Stimulated activated CD4-positive, alpha-beta T cell treated with anti-CD3 and anti-CD28 coated beads, Interleukin-1b, Interleukin-23, amount 100 ng/mL, for 4 hours (primary cell): Measurements from ENCODE around the gene PIAS4.

Source experiments
- DNase-seq, 2 donors: peaks; one replicate each; pipeline ENCODE4 v3.0.0-alpha.2; 2020; ENCODE audit warnings: low read depth in 2 of 2

Gene PIAS4

DNA sequence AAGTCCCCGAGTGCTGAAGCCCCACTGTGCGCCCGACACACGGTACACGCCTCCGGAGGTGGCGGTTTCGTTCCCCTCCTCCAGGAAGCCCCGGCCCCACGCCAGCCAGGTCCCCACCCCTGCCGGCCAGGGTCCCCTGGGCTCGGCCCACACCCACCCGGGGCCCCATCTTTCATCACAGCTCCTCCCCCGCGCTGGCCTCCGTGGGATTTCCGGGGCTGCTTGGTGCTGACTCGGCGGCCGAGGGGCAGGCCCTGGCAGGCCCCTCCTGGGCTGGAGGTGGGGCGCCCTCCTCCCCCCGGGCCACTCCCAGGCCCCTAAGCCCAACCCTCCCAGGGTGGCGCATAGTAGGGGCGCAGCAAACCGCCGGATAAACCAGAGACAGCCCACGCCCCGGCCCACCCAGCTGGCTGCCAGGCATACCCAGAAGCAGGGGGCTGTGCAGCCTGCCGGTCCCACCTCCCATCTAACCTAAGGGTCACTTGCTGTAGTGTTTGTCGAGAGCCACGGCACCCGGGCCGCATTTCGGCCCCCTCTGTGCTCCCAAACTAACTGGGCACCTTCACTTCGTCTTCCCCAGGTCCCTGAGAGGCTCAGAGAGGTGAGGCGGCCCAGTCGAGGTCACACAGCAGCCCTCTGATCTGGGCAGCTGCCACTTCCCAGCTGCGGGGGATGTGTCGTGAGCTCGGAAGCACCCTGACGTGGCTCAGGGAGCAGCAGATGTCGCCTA lies 52.5 kb downstream of the PIAS4 start:
- no peak for DNase-seq

DNA sequence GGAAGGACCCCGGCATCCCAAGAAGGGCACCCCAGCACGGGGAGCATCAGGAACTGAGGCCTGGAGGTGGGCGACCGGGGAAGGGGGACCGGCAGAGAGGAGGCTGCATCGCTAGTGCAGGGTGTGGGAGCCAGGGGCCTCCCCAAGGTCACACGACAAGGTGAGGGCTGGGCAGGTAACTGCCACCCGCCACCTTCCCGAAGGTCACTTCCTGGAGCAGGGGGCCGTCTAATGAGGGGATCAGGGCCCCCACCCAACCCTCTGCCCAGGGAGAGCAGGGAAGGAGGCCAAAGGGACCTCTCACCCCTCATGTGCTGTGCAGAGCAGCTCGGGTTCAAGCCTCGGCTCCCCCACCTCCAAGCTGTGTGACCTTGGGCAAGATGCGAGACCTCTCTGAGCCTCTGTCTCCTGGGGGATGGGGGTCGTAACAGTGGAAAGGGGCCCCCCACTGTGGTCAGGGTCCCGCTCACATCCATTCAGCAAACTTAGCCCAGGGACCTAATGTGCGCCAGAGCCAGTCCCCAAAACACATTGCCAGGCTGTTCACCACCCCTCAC lies 53.2 kb downstream of the PIAS4 start:
- no peak for DNase-seq

GRCh38 chr19:4061178-4061682 lies 53.7 kb downstream of the PIAS4 start:
- no peak for DNase-seq

DNA sequence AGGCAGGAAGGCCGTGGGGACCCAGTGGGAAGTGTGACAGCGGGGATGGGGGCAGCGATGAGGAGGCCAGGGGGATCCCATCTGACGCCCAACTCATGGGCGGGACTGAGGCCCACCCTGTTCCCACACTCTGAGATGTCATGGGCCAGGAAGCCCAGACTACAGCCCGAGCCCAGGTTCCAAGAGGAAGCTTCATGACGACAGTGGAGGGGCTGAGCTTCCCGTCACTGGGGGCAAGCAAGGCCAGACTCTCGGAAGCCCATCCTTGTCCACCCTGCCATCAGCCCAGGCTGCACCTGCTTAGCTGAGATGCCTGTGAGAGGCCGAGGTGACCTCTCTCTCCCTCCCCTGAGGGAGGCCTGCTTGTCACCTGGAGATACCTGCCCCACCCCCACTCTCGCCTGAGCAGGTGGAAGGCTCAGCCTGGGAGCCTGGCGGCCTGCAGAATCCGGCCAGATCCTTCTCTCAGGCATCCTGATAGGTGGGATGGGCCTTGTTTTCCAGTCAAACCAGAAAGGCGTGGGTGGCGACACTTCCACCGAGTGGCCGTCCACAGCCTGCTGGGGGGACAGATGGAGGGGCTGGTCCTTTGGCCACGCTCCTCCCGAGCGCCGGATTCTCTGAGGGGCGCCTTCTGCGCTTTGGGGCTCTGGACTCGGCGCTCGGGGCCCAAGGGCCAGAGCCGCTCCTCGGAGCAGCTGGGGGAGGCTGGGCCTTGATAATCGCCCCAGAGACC lies 54.3 kb downstream of the PIAS4 start:
- no peak for DNase-seq

- no peak for DNase-seq
Observed at GRCh38 chr19:4062419-4063368, 55.2 kb downstream of the PIAS4 start.

- DNase-seq: no peak
Observed at GRCh38 chr19:4063369-4064148, 56.0 kb downstream of the PIAS4 start.

DNA sequence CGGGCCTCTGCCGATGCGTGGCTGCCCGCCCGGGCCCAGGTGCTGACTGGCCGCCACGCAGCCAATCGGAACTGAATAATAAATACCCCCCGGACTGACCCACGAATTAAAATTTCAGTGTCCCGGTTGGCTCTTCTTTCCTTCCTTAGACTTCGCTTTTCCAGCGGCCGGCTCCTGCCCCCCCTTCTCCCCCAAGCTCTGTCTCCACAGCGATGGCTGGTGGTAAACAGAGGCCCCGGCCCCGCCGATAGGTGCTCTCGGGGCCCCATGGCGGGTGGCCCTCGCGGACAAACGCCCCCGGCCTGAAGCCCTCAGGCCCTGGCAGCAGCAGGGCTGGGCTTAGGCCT lies 56.6 kb downstream of the PIAS4 start:
- no peak for DNase-seq

DNA sequence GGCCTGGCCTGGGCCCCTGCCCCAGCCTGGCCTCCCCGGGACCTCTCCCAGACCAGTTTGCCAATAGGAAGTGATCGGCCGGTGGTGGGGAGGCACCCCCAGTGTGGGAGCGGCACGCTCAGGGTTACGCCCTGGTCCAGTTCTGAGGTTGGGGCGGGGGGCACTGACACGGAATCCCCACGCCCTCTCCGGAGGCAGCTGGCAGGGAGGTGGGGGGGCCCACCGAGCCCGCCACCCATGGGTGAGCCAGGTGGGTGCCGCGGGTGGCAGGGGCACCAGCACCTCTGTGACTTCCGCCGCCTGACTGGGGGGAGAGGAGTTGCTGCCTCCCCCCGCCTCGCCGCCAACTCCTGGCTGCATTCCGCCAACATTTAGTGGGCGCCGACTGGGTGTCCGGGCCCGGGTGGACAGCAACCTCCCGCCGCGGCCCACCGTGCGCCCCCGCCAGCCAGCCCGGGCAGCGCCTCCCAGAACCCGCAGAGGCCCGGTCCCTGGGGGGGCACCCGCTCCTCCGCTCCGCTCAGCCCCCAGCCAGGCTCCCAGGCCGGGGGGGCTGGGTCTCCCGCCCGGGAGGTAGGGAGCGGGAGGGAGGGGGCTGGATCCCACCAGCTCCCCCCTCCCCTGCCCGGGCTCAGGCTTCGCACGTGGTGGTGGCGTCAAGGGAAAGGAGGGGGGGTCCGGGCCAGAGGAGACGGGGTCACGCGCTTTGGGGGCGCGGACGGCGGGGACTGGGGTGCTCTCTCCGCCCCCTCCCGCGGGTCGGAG lies 57.1 kb downstream of the PIAS4 start:
- no peak for DNase-seq

- peak; percentile 93 to 96 for DNase-seq
Observed at GRCh38 chr19:4065430-4066175, 58.1 kb downstream of the PIAS4 start.

DNA sequence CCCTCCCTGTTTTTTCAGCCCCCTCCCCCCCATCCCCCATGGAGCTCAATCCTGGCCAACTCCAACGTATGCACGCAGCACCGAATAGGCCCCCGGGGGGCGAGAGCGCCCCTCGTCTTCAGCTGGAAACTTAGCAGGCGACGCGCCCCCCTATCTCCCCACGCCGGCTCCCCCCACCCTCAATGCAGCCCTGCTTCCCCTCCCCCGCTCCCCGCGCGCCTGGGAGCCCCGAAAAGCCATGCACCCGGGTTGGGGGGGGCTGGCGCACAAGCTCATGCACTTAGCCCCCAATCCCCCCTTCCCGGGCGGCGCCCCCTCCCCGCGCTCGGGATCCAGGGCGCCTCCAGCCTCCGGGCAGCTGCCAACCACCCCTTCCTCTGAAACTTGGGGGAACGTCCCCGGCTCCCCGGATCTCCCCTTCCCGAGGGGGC lies 58.7 kb downstream of the PIAS4 start:
- DNase-seq: peak; percentile 43 to 54

GRCh38 chr19:4066682-4067395 lies 59.3 kb downstream of the PIAS4 start, which contains the start of gene ZBTB7A:
TSS of gene ZBTB7A (minus strand) at chr19:4066899. CDS start at chr19:4055232, 11,667 bp downstream.
- DNase-seq: peak; percentile 68 to 69

DNA sequence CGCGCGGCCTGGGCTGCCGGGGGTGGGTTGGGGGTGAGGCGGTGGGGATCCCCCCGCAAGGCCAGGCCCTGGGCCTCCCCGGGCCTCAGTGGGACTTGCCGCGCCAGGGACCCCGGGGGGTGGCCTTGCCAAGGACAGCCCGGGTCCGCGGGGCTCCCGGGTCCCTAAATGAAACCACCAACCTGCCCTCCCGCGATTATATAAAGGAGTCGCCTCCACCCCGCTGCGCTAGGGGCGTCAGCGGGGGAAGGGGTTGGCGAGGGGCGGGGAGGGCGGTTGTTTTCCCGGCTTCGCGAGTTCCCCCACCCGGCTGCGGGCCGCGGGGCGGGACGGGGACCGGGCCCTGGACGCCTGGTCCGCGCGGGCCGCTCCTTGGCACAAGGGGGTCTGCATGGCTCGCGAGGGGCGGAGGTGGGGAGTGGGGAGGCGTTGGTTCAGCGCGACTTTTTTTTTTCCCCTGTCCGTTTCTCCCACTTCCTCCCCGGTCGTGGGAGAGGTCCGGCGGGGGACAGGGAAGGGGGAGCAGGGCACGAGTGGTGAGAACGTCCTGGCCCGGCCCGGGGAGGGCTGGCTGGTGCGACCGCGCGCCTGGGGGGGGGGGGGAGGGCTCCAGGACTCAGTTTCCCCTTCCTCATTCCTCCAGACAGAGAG lies 60.0 kb downstream of the PIAS4 start:
- DNase-seq: no peak

DNA sequence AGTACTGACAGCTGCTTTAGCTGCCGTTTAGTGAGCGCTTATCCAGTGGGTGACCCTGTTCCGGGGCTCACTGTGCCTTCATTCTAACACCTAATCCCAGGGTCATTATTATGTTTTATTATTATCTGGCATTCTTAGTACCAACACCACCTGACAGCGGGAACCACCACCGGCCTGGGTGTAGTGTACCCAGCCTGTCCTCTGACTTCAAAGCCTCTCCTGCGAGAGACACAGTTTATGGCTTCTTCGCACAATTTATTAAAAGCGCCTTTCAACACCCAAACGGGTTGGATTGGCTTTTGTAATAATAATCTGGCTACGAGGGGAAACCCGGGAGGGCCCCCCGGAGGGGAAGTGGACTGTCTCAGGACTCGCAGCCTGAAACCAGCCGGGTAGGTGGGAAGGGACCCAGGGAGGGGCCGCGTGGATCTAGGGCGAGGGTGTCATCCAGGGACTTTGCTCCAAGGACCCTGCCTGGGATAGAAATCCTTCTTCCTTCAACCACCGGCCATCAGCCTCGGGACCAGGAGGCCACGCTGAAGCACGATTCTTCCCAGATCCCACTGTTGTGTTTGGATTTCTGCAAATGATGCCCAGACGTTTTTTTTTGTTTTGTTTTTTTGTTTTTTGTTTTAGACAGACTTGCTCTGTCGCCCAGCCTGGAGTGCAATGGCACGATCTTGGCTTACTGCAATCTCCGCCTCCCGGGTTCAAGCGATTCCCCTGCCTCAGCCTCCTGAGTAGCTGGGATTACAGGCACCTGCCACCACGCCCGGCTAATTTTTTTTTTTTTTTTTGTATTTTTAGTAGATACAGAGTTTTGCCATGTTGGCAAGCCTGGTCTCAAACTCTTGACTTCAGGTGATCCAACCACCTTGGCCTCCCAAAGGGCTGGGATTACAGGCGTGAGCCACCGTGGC lies 60.8 kb downstream of the PIAS4 start:
- DNase-seq: no peak

DNA sequence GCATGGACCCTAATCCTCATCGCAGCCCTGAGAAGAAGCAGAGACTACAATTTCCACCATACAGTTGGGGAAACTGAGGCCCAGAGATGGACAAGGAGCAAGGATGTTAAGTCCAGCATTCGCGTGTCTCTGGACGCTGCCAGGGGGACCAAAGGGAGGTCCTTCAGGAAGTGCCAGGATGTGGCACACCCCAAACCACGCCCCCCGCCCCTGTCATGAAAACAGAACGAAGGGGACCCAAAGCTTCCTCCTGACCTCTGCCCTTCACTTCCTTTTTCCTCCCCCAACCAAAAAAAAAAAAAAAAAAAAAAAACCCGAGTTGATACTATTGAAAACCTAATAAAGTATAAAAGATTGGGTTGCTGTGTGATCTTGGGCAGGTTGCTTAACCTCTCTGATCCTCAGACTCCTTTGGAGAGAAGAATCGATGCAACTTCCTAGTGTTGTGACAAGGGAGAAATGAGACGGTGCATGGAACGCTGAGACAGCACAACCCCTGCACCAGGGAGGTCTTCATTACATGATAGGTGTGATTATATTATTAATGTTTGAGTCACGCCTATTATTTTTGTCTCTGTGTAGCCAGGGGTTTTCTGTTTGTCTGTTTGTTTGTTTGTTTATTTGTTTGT lies 61.9 kb downstream of the PIAS4 start:
- no peak for DNase-seq

- no peak for DNase-seq
Observed at GRCh38 chr19:4071610-4072009, 64.1 kb downstream of the PIAS4 start.

GRCh38 chr19:4075373-4075772 lies 67.8 kb downstream of the PIAS4 start:
- no peak for DNase-seq

DNA sequence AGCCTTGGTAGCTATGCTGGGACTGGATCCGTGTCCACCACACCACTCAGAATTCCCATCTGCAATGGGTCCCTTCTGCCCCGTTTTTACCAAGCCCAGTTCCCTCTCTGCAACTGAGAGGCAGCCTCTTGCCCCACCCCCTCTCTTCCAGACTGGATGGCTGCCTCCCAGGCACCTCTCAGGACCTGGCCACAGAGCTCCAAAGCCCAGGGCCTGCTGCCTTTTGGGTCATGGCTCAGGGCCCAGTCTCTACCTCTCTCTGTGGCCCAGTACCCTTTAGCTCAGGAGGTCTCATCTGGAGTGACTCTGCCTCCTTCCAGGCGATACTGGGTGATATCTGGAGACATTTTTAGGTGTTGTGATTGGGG lies 69.5 kb downstream of the PIAS4 start:
- no peak for DNase-seq
